ENCODE measurements around the gene PAQR4. TPM values are rescaled to one million over a fixed set of nuclear protein-coding genes. Genes with fewer than 3 reads are reported as not detected.

The PAQR4 gene
- total RNA-seq, 4 donors from 2014 or later, result 2.8 to 5.6 (median 3.3) TPM

GRCh38 chr16:3022684-3023414 lies 53.7 kb downstream of the PAQR4 start:
- Histone ChIP-seq H3K27ac (peak overlapping the region; percentile 82 to 98 (median 98)), H3K4me1 (peaks cover 41 to 53% of the 10 kb centered on the region in 2 donors), H3K9me3 (no peaks in the 10 kb centered on the region), H3K4me3 (replicated peaks in 1 of 3) (peak overlapping the region in 1 of 3 donors; percentile 68), H3K27me3 (no peaks in the 10 kb centered on the region), H3K36me3 (peaks cover 4 to 13% of the 10 kb centered on the region in 2 donors)
- TF ChIP-seq POLR2A (IDR thresholded peaks at IDR 0.05) (no peak), CTCF (IDR thresholded peaks at IDR 0.05) (no peak)
- 50 to 56% methylated on average over 6 to 8 of the region's 8 CpGs for WGBS, 2 donors
- no peak for DNase-seq
- intact Hi-C loops (cut with DNase I), result no loop called here

Small RNA genes within 50 kb of the gene (small RNA-seq; reads per million reads assigned to genes)
- gene LINC00514, result not detected

Other genes starting within 250 kb of the PAQR4 start
- 1 to 10 TPM in 3 of 4 donors, not detected in 1; 1.1 to 1.5 (median 1.1) TPM for gene PRSS27, start 249.1 kb upstream of the PAQR4 start, total RNA-seq
- 100 to 1,000 TPM; 262 to 378 (median 312) TPM for gene SRRM2, start 216.7 kb upstream of the PAQR4 start, total RNA-seq
- 100 to 1,000 TPM; 373 to 786 (median 647) TPM for gene ELOB, start 192.1 kb upstream of the PAQR4 start, total RNA-seq
- not detected for gene PRSS33, start 181.8 kb upstream of the PAQR4 start, total RNA-seq
- gene PRSS41, start 170.9 kb upstream of the PAQR4 start, total RNA-seq, result not detected
- gene PRSS21, start 152.1 kb upstream of the PAQR4 start, total RNA-seq, result under 1 TPM in 1 of 4 donors, not detected in 3; 0.56 TPM
- not detected for gene ZG16B, start 139.0 kb upstream of the PAQR4 start, total RNA-seq
- gene PRSS22, start 111.2 kb upstream of the PAQR4 start, total RNA-seq, result 1 to 10 TPM; 1.2 to 7.7 (median 4.6) TPM
- gene FLYWCH2, start 86.1 kb upstream of the PAQR4 start, total RNA-seq, result 10 to 100 TPM; 58.4 to 89.3 (median 73.8) TPM
- gene FLYWCH1, start 57.4 kb upstream of the PAQR4 start, total RNA-seq, result 10 to 100 TPM; 31.3 to 49.8 (median 41.5) TPM
- not detected for gene KREMEN2, start 5.1 kb upstream of the PAQR4 start, total RNA-seq
- gene PKMYT1, start 11.1 kb downstream of the PAQR4 start, total RNA-seq, result under 1 TPM in 2 of 4 donors, not detected in 2; 0.81 to 0.88 TPM
- under 1 TPM in 1 of 4 donors, not detected in 3; 0.33 TPM for gene CLDN9, start 43.6 kb downstream of the PAQR4 start, total RNA-seq
- not detected for gene CLDN6, start 48.8 kb downstream of the PAQR4 start, total RNA-seq
- 100 to 1,000 TPM in 1 of 4 donors, 10 to 100 TPM in 3; 47.9 to 110 (median 67.0) TPM for gene TNFRSF12A, start 51.0 kb downstream of the PAQR4 start, total RNA-seq
- gene HCFC1R1, start 54.6 kb downstream of the PAQR4 start, total RNA-seq, result 10 to 100 TPM; 10.1 to 51.7 (median 29.7) TPM
- gene THOC6, start 54.7 kb downstream of the PAQR4 start, total RNA-seq, result 10 to 100 TPM; 16.5 to 19.1 (median 17.6) TPM
- 10 to 100 TPM in 3 of 4 donors, 1 to 10 TPM in 1; 7.3 to 17.8 (median 14.6) TPM for gene BICDL2, start 67.6 kb downstream of the PAQR4 start, total RNA-seq
- gene MMP25, start 77.2 kb downstream of the PAQR4 start, total RNA-seq, result 1 to 10 TPM in 1 of 4 donors, under 1 TPM in 3; 0.49 to 1.6 (median 0.70) TPM
- gene IL32, start 96.3 kb downstream of the PAQR4 start, total RNA-seq, result 10 to 100 TPM; 24.0 to 53.6 (median 28.9) TPM
- gene ZSCAN10, start 129.9 kb downstream of the PAQR4 start, total RNA-seq, result not detected
- 10 to 100 TPM; 18.5 to 28.9 (median 19.6) TPM for gene ZNF205, start 143.2 kb downstream of the PAQR4 start, total RNA-seq
- gene ZNF213, start 165.7 kb downstream of the PAQR4 start, total RNA-seq, result 10 to 100 TPM in 1 of 4 donors, 1 to 10 TPM in 3; 5.2 to 10.2 (median 8.7) TPM
- not detected for gene OR1F1, start 218.9 kb downstream of the PAQR4 start, total RNA-seq